Renal cortical epithelial cell (primary cell): ENCODE data around the gene OR6C75. TPM values are rescaled to one million over a fixed set of nuclear protein-coding genes. Genes with fewer than 3 reads are reported as not detected.
"Not testable (repeated sequence)": the region's sequence is repeated elsewhere in the genome, so short reads cannot be mapped to it uniquely, and the experiment has no call there.

ENCODE experiments used
- DNase-seq: peaks from one replicate; pipeline ENCODE4 v3.0.0-alpha.2; 2011; ENCODE audit warnings: low read depth
- total RNA-seq: library from RNA; depleted of rRNA; stranded (reverse); fragments of >200 nt; gene quantifications from 2 replicates; pipeline ENCODE4 v1.2.3, GENCODE V29; 2014

The OR6C75 gene
- total RNA-seq: not detected in 2 replicates

GRCh38 chr12:55362675-55363074 lies at the start of gene OR6C75:
TSS of gene OR6C75 (plus strand) at chr12:55362975. CDS start at chr12:55365111, 2,136 bp downstream.
- no peak for DNase-seq

GRCh38 chr12:55314043-55314442 lies 48.7 kb upstream of the OR6C75 start, which contains the start of gene OR6C1:
TSS of gene OR6C1 (plus strand) at chr12:55314343. CDS start at chr12:55320600, 6,257 bp downstream.
- DNase-seq: no peak

DNA sequence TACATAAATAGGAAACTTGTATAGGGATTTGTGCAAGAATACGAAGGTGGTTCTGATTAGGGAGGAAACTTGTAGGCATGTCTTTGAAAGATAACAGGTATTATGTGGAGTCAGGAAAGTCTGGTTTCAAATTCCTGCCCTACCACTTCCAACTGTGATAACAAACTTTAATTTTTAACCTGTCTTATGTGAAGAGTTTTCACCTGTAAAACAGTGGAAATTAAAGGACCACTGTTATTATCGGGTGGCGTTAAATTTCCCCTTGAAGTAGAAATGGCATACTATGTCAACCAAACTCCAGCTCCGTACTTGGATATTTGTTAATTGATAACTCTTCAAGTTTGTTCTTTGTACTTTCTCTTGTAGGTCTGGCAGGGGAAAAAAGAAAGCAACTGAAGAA lies 42.6 kb upstream of the OR6C75 start:
- no peak for DNase-seq

DNA sequence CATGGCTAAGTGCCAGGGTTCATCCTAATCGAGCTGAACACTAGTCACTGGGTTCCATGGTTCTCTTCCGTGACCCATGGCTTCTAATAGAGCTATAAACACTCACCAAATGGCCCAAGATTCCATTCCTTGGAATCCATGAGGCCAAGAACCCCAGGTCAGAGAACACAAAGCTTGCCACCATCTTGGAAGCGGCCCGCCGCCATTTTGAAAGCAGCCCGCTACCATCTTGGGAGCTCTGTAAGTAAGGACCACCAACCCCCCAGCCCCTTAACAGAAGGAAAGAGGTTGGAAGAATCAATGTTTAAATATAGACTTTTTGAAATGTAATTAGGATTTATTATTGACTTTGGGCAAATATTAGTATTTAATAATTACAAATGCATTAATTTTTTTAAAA lies 37.0 kb upstream of the OR6C75 start:
- not testable (repeated sequence) for DNase-seq

GRCh38 chr12:55330446-55330845 lies 32.3 kb upstream of the OR6C75 start, which contains the start of gene OR6C3:
TSS of gene OR6C3 (plus strand) at chr12:55330746. CDS start at chr12:55331701, 955 bp downstream.
- no peak for DNase-seq

DNA sequence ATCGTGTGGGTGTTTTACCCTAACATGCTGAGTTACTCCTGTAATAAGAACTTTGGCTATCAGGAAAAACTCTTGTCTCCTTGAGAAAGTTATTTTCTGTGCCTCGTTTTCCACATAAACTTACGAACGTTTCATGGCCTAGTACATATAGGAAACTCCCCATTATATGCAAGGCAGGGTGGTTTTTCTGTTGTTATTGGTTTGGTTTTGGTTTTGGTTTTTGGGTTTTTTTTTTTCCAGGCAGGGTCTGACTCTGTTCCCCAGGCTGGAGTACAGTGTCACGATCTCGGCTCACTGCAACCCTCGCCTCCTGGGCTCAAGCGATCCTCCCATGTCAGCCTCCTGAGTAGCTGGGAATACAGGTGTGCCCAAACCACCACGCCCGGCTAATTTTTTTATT lies 26.8 kb upstream of the OR6C75 start:
- no peak for DNase-seq

- DNase-seq: not testable (repeated sequence)
Observed at GRCh38 chr12:55355338-55355737, 7.4 kb upstream of the OR6C75 start.

GRCh38 chr12:55365086-55365485 lies 2.3 kb downstream of the OR6C75 start:
- DNase-seq: no peak

GRCh38 chr12:55372521-55372920 lies 9.7 kb downstream of the OR6C75 start:
- DNase-seq: no peak

- DNase-seq: no peak
Observed at GRCh38 chr12:55385891-55386290, 23.1 kb downstream of the OR6C75 start.

DNA sequence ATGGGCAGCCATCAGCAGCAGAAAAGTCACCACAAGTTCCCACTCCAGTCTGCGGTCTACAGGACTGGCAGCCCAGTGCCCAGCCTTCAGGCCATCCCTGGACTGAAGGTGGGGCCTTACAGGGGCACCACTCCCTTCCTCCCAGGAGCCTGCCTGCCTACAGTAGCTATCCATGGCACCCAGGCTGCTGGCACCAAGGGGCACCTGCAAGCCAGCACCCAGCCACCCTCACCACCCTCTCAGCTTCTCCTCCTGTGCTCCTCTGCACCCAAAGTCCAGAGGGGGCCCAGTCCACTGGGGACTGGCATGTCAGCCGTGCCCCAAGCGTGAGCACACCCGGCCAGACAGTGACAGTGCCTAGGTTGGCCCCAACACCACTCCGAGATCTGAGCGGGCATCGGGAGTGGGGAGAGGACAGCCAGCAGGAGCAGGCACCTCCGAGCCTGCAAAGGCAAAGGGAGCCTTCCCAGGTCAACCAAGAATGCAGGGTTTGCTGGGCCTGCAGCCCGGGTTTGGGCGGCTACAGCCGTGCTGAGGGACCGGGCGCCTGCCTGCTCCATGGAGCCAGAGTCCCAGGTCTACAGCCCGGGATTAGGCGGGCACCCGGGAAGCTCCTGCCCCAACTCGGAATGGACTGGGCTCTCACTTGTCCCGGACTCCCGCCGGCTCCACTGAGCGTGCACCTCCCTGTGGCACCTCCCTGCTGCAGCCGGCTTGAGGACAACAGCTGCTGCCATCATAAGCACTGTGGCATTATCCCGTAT lies 29.4 kb downstream of the OR6C75 start:
- DNase-seq: no peak

DNA sequence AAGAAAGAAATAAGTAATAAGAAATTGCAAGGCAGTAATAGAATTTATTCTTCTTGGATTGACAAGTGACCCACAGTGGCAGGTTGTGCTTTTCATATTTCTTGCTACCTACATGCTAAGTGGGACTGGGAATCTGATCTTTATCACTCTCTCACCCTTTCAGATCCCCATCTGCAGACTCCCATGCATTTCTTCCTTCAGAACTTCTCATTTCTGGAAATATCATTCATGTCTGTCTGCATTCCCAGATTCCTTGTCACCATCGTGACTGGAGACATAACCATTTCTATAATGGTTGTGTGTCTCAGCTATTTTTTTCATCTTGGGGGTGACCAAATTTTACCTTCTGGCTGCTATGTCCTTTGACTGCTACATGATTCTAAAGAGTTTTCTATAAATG lies 33.6 kb downstream of the OR6C75 start:
- no peak for DNase-seq

DNA sequence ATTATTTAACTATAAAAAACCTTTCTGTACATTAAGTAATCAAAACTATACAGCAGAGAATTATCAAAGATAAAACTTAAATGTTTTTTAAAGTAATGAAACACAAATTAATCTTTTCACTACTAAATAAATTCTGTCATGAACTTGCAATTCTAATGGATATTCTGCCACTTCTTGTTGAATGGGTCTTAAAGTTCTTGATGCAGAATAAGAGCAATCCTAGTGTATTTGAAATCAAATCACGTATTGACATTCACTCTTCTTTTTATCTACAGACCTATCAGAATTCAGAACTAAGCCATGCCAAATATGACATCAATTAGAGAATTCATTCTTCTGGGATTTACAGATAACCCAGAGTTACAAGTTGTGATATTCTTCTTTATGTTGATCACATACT lies 37.5 kb downstream of the OR6C75 start, which contains the start of gene OR6C65:
Gene OR6C65, plus strand, starts transcription at position 301 of the 400 bp plus-strand sequence. Its CDS starts 0 bp downstream, at position 301.
- DNase-seq: no peak

DNA sequence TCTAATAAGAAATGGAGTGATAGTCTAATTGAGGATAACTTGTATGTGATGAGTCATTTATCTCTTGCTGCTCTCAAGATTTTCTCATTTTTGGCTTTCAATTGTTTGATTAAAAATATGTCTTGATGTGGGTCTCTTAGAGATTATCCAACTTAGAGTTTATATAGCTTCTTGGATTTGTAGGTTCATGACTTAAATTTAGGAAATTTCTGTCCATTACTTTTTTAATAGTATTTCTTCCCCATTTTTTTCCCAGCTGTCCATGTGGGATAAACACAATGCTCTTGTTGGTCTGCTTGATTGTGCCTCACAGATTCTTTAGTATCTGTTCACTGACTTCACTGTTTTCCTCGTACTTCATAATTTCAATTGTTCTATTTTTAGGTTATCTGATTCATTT lies 45.1 kb downstream of the OR6C75 start:
- no peak for DNase-seq

DNA sequence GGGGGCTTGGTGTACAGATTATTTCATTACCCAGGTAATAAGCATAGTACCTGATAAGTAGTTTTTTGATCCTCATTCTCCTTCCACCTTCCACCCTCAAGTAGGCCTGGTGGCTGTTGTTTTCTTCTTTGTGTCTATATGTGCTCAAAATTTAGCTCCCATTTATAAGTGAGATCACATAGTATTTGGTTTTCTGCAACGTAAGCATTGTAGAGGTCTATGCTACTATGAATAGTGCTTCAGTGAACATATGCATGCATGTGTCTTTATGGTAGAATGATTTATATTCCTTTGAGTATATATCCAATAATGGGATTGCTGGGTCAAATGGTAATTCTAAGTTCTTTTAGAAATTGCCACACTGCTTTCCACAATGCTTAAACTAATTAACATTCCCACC lies 46.4 kb downstream of the OR6C75 start:
- not testable (repeated sequence) for DNase-seq

GRCh38 chr12:55412138-55412537 lies 49.4 kb downstream of the OR6C75 start:
- DNase-seq: not testable (repeated sequence)

DNA sequence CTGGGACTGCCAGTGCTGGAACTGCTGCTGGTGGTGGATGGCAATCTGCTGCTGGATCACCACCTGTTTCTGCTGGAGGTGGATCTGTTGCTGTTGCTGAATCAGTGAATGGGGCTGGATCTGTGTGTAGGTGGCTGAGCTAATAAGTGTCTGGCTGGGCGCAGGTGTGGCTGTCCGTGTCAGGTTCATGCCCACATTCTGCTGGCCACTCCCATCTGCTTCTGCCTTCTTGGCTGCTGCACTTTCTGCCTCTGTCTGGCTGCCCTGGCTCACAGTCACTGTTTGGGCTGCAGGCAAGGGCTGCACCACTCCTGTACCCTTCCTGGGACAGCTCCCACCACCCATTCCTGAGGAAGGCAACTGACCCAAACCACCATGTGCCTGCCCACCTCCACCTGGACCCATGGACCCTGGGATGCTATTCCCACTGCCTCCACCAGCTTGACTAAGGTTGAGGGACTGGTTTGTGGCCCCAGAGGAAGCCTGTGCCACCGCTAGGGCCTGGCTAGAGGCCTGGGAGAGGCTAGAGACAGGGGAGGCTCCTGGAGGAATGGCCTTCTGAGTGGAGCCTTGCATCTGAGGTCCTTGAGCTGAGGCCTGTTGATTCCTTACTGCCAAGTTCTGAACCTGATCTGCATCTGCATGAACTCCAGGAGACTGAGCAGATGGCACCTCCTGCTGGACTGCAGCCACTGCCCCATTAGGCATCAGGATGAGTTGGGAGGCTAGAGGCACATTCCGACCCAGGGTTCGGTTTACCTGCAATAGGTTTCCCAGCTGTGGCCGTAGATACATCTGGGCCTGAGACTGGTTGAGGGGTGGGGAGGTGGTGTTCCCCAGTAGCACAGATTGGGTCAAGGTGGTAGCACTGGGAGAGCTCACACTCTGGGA lies 51.0 kb downstream of the OR6C75 start:
- not testable (repeated sequence) for DNase-seq

DNA sequence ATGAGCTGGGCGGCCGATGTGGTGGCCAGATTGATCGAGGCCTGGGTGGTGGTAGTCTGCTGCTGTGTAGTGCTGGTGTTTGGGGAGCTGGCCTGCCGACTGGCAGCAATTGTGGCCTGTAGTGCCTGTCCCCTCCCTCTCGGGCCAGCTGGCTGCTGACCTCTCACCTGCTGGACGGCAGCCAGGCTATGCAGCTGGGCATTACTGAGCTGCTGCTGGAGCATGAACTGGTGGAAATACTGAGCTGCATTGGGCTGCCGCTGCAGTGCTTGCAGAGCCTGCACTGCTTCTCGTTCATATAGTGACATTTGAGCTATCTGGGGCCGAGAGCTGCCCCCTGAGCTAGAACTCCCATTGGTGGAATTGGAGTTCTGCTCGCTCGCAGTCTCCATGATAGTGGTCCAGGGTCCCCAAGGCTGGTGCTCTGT lies 51.6 kb downstream of the OR6C75 start:
- not testable (repeated sequence) for DNase-seq

GRCh38 chr12:55414889-55415288 lies 52.1 kb downstream of the OR6C75 start:
- not testable (repeated sequence) for DNase-seq

GRCh38 chr12:55416961-55417360 lies 54.2 kb downstream of the OR6C75 start:
- no peak for DNase-seq
